ENCODE measurements around the gene CLCN3. TPM values are rescaled to one million over a fixed set of nuclear protein-coding genes. Genes with fewer than 3 reads are reported as not detected.

The CLCN3 gene
- total RNA-seq, 1 experiment from 2014 or later = 42.1 TPM

- no peak for TF ChIP-seq CTCF (IDR thresholded peaks at IDR 0.05; ENCODE audit: insufficient read depth in 1 of 2, low read depth in 1 of 2, low read length in 1 of 2, severe bottlenecking in 1 of 2, unreplicated experiment in 1 of 2)
- H3K9me3 ChIP-seq = no peaks in the 10 kb centered on the region
- intact Hi-C loops (cut with micrococcal nuclease; ENCODE audit: unreplicated experiment) = no loop called here
- H3K4me3 ChIP-seq (ENCODE audit: low read depth, low read length) = no peak overlapping the region
- CTCF ChIA-PET = no interaction called here
- no peaks in the 10 kb centered on the region for H3K27me3 ChIP-seq (replicated peaks; ENCODE audit: control insufficient read depth, insufficient read depth, low read length)
- no TSS peak for BruUV-seq (replicated peaks)
- Mint-ChIP-seq H3K9me3 (ENCODE audit: unreplicated experiment) (no peaks in the 10 kb centered on the region), H3K4me3 (ENCODE audit: unreplicated experiment) (no peak overlapping the region), H3K27ac (ENCODE audit: unreplicated experiment) (no peak overlapping the region), H3K36me3 (ENCODE audit: insufficient read depth, unreplicated experiment) (no peaks in the 10 kb centered on the region), H3K27me3 (ENCODE audit: insufficient read depth, unreplicated experiment) (no peaks in the 10 kb centered on the region), H3K4me1 (ENCODE audit: low read depth, unreplicated experiment) (no peaks in the 10 kb centered on the region)
- POLR2A ChIA-PET = no interaction called here
- DNase-seq = no peak
- H3K36me3 ChIP-seq (ENCODE audit: control insufficient read depth, insufficient read depth, low read length) = no peaks in the 10 kb centered on the region
- H3K4me1 ChIP-seq = no peaks in the 10 kb centered on the region
These were observed 19.2 kb upstream of the CLCN3 start for GRCh38 chr4:169601016-169601771.

GRCh38 chr4:169603312-169603711 lies 17.1 kb upstream of the CLCN3 start:
- no TSS peak for BruUV-seq (replicated peaks)
- Histone ChIP-seq H3K4me3 (ENCODE audit: low read depth, low read length) (no peak overlapping the region), H3K27me3 (replicated peaks; ENCODE audit: control insufficient read depth, insufficient read depth, low read length) (no peaks in the 10 kb centered on the region), H3K9me3 (no peaks in the 10 kb centered on the region), H3K4me1 (no peaks in the 10 kb centered on the region), H3K36me3 (ENCODE audit: control insufficient read depth, insufficient read depth, low read length) (no peaks in the 10 kb centered on the region)
- Mint-ChIP-seq H3K4me3 (ENCODE audit: unreplicated experiment) (no peak overlapping the region), H3K4me1 (ENCODE audit: low read depth, unreplicated experiment) (no peaks in the 10 kb centered on the region), H3K27me3 (ENCODE audit: insufficient read depth, unreplicated experiment) (no peaks in the 10 kb centered on the region), H3K36me3 (ENCODE audit: insufficient read depth, unreplicated experiment) (no peaks in the 10 kb centered on the region), H3K27ac (ENCODE audit: unreplicated experiment) (no peak overlapping the region), H3K9me3 (ENCODE audit: unreplicated experiment) (no peaks in the 10 kb centered on the region)
- no peak for DNase-seq
- TF ChIP-seq CTCF (IDR thresholded peaks at IDR 0.05; ENCODE audit: insufficient read depth in 1 of 2, low read depth in 1 of 2, low read length in 1 of 2, severe bottlenecking in 1 of 2, unreplicated experiment in 1 of 2) = no peak
- POLR2A ChIA-PET = no interaction called here
- intact Hi-C loops (cut with micrococcal nuclease; ENCODE audit: unreplicated experiment) = no loop called here
- CTCF ChIA-PET = no interaction called here

GRCh38 chr4:169604131-169604900 lies 16.1 kb upstream of the CLCN3 start:
- BruUV-seq (replicated peaks) = no TSS peak
- CTCF ChIA-PET = no interaction called here
- POLR2A ChIA-PET = no interaction called here

More at GRCh38 chr4:169604131-169604900, 16.1 kb upstream of the CLCN3 start:
- TF ChIP-seq CTCF (IDR thresholded peaks at IDR 0.05; ENCODE audit: insufficient read depth in 1 of 2, low read depth in 1 of 2, low read length in 1 of 2, severe bottlenecking in 1 of 2, unreplicated experiment in 1 of 2) = no peak
- H3K4me3 ChIP-seq (ENCODE audit: low read depth, low read length) = no peak overlapping the region
- no peaks in the 10 kb centered on the region for H3K27me3 ChIP-seq (replicated peaks; ENCODE audit: control insufficient read depth, insufficient read depth, low read length)
- Mint-ChIP-seq H3K27me3 (ENCODE audit: insufficient read depth, unreplicated experiment) (no peaks in the 10 kb centered on the region), H3K4me3 (ENCODE audit: unreplicated experiment) (no peak overlapping the region), H3K27ac (ENCODE audit: unreplicated experiment) (no peak overlapping the region), H3K4me1 (ENCODE audit: low read depth, unreplicated experiment) (no peaks in the 10 kb centered on the region), H3K9me3 (ENCODE audit: unreplicated experiment) (no peaks in the 10 kb centered on the region), H3K36me3 (ENCODE audit: insufficient read depth, unreplicated experiment) (no peaks in the 10 kb centered on the region)
- no peaks in the 10 kb centered on the region for H3K9me3 ChIP-seq
- no peaks in the 10 kb centered on the region for H3K4me1 ChIP-seq
- intact Hi-C loops (cut with micrococcal nuclease; ENCODE audit: unreplicated experiment) = no loop called here
- H3K36me3 ChIP-seq (ENCODE audit: control insufficient read depth, insufficient read depth, low read length) = no peaks in the 10 kb centered on the region
- no peak for DNase-seq

Measured in Caco-2 (cell line).